Right renal pelvis (tissue), 4 donors: ENCODE results near the gene GPR84. TPM values are rescaled to one million over a fixed set of nuclear protein-coding genes. Genes with fewer than 3 reads are reported as not detected.

ENCODE experiments used
- DNase-seq, 4 donors: peaks; one replicate each; pipeline ENCODE4 v3.0.0-alpha.2; 2013; ENCODE audit warnings: low read depth in 4 of 4, low spot score in 3 of 4, missing footprints in 1 of 4
- polyA plus RNA-seq, 4 donors: library from polyadenylated mRNA; unstranded; fragments of 120-200 nt; gene quantifications; one replicate each; pipeline ENCODE4 v1.2.1, GENCODE V29; 2013; ENCODE audit not compliant: insufficient read length in 4 of 4

The GPR84 gene
- polyA plus RNA-seq, 4 donors, result 0.10 to 0.22 (median 0.17) TPM; not detected in 1

DNA sequence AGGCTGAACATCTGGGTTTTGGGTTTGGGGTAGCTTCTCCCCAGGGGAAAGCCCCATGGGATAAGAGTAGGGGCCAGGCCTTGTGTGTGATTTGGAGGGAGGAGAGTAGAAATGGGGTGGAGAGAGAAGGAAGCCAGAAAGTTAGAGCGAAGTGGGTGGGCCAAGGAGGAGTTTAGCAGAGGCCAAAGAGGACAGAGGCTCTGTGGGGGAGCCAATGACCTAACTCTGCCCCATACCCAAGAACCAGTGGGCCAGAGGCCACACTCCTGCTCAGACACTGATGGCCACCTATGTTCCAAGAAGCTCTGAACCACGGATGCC is 10.9 kb upstream of the GPR84 start:
- no peak for DNase-seq

GRCh38 chr12:54374562-54375258 is 10.4 kb upstream of the GPR84 start:
- DNase-seq, result no peak

- no peak for DNase-seq
These were observed 9.6 kb upstream of the GPR84 start for GRCh38 chr12:54373649-54374561.

- DNase-seq, result no peak
These were observed 8.0 kb upstream of the GPR84 start for GRCh38 chr12:54372113-54372806.

GRCh38 chr12:54371328-54372112 is 7.2 kb upstream of the GPR84 start:
- no peak for DNase-seq

GRCh38 chr12:54370171-54370730 is 6.0 kb upstream of the GPR84 start:
- DNase-seq, result no peak

DNA sequence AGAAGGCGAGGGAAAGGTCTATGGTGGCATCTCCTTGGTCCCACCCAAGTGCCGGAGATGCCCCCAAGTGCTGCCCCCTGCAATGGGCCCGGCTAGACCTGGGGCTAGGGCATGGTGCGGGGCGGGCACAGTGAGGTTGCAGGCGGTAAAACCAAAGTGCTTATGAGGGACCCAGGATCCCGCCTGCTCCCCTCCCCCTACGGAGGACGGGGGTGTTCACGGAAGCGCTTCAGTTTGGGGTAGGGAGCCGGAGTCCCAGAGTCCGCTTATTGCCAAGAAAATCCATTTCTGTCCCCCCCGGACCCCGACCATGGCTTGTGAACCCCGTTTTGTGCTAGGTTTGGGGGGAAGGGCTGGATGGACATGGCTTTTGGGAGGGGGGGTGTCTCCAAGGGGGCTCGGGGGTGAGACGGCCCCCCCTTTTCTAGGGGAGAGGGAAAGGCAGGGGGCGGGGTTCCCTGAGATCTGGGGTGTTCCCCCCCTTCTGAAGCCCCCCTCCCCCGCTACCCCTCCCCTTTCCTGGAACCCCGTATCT is 5.4 kb upstream of the GPR84 start:
- DNase-seq, result no peak

GRCh38 chr12:54368709-54369596 is 4.7 kb upstream of the GPR84 start:
- DNase-seq, result peak in 3 of 4 donors; percentile 88 to 90 (median 89)

- no peak for DNase-seq
These were observed 3.9 kb upstream of the GPR84 start for GRCh38 chr12:54368025-54368708.

- DNase-seq, result no peak
These were observed 668 bp downstream of the GPR84 start for GRCh38 chr12:54363618-54364017.

GRCh38 chr12:54363047-54363446 is 1.2 kb downstream of the GPR84 start:
- DNase-seq, result no peak

GRCh38 chr12:54360717-54361456 is 3.4 kb downstream of the GPR84 start:
- peak in 2 of 4 donors; percentile 85 to 87 for DNase-seq

- no peak for DNase-seq
These were observed 4.4 kb downstream of the GPR84 start for GRCh38 chr12:54359762-54360351.

DNA sequence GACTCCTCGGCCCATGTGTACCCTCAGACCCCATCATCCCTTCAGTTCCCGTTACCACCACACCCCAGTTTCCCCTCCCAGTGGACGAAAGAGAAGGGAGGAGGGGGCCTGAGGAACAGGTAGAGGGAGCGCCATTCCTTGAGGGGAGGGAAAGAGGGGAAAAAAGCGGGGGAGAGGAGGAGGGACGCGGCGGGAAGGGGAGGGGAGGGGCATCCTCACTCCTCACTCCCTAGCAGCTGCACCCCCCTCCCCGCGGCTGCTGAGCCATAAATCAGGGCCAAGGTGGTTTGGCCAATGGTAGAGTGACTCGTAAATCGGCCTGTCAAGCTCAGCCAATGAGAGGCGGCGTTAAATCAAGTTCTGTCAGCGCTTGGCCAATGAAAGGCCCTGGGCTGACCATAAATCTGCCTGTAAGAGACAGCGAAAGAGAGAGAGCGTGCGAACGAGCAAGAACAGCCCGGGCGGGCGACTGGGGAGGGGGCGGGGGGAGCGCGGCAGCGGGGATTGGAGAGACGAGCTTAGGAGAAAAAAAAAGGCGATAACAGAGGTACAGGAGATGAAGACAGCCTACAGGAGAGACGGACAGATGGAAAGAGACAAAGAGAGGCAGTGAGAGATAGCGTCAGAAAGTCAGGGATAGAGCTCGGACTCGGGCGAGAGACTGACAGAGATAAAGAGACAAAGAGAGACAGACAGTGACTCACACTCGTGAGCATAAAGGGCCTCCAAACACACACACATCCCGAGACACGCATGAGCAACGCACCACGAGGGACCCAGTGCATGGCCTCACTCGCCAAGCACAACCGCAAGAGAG is 5.1 kb downstream of the GPR84 start:
- DNase-seq, result peak; percentile 98 to 100 (median 100)

GRCh38 chr12:54358191-54358944 is 5.9 kb downstream of the GPR84 start:
- no peak for DNase-seq
